ENCODE measurements around the gene VMAC.
"Not testable (repeated sequence)": the region's sequence is repeated elsewhere in the genome, so short reads cannot be mapped to it uniquely, and the experiment has no call there.

Gene VMAC

DNA sequence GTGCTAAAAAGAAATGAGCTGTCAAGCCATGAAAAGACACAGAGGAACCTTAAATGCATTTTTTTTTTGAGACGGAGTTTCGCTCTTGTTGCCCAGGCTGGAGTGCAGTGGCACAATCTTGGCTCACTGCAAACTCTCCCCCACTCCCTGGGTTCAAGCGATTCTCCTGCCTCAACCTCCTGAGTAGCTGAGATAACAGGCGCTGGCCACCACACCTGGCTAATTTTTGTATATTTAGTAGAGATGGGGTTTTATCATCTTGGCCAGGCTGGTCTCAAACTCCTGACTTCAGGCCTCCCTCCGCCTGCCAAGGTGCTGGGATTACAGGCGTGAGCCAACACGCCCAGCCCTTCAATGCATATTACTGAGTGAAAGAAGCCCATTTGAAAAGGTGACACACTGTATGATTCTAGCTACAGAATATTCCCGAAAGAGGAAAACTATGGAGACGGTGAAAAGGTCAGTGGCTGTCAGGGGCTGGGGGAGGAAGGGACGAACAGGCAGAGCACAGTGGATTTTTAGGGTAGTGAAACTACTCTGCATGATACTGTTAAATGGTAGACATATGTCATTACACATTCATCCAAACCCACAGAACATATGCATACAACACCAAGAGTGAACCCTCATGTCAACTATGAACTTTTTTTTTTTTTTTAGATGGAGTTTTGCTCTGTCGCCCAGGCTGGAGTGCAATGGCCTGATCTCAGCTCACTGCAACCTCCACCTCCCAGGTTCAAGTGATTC lies 20.4 kb upstream of the VMAC start:
- not testable (repeated sequence) for DNase-seq

- no peak for DNase-seq
These were observed 15.2 kb upstream of the VMAC start for GRCh38 chr19:5889288-5889971.

GRCh38 chr19:5890099-5890498 lies 14.6 kb upstream of the VMAC start:
- DNase-seq, result no peak

- no peak for DNase-seq
These were observed 13.1 kb upstream of the VMAC start for GRCh38 chr19:5891572-5891937.

DNA sequence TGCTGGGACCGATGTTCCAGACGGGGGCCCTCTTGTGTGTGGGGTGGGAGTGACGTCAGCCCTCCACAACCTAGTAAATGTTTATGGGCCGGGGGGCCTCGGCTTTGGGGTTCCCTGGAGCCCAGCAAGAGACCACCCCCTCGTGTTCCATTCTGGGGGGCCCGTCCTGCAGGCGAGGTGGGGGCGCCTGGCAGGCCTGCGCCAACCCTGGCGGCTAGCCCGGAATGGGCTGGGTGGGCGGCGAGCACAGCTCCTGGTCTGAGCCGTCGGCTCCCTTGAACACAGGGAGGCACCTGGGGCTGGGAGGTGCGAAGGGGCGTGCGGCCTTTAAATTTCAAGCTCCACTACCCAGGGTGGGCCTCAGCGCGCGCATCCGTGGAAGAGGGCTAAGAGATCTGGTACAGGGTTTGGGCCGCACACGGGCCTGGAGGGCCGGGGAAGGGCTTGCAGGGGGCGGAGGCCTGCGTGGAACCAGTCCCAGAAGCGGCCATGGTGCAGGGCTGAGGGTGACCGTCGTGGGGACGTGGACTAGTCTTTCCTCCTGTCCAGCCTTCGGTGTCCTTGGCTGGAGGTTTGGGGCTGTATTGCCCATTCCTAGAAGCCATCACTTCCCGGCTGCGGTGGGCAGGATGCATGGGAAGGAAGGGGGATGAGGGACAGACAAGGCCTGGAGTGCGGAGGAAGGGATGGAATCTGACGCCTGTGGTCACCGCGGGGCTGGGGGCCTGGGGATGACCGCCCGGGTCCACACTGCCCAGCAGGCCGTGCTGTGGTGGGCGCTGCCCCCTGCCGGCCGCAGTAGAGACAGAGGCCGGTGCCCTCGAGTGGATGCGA lies 12.5 kb upstream of the VMAC start:
- DNase-seq, result no peak

DNA sequence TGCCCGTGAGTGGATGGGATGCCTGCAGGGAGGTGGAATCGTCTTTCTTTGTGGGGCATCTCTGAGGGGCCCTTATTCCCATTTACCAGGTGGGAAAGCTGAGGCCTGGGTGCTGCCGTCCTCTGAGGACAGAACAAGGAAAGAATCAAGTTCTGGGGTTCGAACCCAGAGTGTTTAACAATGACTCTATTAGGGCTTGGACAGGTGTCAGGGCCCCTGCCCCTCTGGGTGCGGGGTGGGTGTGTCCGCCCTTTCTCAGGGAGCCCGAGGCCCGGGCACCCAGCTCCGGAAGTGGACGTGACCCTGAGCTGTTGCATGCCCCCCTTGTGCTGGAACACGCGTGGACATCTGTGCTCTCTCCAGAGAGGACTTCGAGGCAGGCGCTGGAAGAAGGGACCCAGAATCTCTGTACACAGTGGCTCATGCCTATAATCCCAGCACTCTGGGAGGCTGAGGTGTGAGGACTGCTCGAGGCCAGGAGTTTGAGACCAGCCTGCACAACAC lies 11.8 kb upstream of the VMAC start:
- DNase-seq, result no peak

DNA sequence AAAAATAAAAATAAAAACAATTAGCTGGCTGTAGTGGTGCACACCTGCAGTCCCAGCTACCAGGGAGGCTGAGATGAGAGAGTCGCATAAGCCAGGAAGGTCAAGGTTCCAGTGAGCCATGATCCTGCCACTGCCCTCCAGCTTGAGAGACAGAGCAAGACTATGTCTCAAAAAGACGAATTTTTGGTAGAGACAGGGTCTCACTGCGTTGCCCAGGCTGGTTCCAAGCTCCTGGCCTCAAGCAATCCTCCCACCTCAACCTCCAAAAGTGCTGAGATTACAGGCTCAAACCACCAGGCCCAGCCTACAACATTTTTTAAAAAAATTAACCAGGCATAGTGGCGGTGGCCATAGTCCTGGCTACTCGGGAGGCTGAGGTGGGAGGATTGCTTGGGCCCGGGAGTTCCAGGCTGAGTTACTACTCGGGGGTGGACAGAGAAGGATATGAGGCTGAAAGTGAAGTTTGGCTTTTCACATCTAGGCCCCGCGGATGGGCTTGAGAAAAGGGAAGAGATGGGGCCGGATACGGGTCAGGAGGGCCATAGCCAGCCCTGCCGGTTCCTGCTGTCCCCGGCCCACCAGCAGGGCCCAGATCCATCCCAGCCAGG lies 11.3 kb upstream of the VMAC start:
- DNase-seq, result no peak

GRCh38 chr19:5893907-5894703 lies 10.6 kb upstream of the VMAC start:
- no peak for DNase-seq

GRCh38 chr19:5894704-5895349 lies 9.8 kb upstream of the VMAC start:
- DNase-seq, result no peak

DNA sequence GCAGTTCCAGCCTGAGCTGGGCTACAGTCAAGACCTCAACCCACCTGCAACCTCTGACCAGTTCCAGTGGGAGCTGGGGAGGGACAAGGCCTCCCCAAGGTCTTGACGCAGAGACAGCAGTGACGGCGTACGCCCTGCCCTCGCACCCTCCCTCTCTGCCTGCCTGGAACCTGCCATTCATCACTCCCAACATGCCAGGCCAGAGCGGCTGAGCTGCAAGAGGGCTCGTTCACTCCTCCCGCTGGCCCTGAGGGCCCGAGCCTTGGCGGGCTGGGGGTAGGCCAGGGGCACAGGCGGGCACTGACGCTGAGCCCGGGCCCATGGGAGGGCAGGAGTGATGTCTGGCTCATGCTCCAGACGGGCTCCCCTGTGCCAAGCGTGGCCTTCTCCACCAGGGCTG lies 9.3 kb upstream of the VMAC start:
- no peak for DNase-seq

DNA sequence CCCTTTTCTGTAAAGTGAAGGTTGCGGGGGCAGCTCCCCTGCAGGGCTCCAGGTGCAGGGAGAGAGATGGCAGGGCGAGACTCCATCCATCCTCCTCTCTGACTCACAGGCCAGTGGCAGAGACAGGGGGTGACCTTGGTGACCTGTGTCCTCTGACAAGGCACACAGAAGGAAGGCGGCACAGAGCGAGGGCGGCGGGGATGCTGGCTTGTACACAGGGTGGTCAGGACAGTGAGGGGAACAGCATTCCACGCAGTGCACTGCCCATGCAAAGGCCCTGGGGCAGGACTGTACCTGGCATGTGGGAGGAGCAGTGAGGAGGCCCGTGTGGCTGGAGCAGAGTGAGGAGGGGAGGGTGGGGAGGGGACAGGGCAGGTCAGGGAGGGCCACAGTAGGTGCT lies 8.8 kb upstream of the VMAC start:
- no peak for DNase-seq

DNA sequence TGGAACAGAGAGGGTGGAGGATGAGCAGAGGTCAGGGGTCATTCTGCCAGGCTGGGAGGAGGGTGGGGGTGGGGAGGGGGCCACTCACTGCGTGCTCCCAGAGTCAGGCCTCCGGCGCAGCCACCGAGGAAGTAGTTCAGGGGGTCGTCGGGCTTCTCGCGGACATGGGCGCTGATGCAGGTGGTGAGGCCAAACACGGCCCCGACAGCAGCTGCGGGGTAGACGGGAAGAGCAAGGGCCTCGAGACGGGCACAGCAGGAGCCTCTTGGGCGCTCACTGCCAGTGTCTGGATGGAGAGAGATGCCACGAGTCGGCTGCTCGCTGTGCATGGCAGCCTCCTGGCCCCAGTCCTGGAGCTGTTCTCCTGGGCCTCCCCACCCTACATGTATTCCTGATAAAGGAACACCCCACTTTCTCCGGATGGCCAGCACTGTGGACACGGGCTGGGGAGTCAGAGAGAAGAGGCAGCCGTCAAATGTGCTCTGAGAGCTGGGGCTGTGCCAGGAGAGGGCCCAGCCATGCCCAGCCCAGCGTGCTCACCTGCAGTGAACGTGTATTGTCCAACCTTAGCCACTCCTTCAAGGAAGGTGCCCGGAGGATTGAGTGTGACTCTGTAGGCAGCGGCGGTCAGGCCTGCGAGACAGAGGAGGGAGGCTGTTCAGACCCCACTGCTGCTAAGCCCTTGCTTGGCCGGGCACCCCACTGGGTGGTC lies 8.2 kb upstream of the VMAC start:
- DNase-seq, result no peak

DNA sequence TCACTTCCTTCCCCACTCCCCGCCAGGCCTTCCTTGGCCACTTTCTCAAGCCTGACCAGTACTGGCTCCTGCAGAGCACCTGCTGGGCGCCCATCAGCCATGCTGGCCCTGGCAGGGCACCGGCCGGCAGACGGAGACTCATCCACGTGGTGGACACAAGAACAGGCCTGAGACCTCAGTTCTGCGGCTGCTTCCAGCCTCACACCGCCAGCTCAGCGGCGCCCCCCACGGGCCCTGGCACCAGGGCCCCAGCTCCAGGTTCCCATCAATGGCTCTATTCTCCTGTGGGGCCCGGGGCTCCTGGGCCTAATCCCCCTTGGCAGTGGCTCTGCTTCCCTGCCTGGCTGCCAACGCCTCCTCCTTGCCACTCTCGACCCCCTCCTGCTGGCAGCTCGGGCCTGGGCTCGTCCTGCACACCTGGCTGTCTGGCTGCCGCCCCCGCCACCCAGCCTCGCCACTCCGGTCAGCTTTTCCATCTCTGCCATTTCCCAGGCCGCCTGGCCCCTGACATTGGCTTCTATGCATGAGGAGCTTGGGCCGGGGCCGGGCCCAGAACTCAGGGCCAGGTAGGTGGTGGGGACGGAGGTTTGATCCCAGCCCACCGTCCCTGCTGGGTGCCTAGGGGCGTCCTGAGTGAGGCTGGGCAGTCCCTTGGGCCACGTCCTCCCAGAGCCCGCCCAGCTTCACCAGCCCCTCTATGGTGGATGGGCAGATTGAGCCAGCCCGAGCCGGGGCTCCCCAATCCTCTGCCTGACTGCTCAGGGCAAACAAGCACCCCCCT lies 7.3 kb upstream of the VMAC start:
- no peak for DNase-seq

DNA sequence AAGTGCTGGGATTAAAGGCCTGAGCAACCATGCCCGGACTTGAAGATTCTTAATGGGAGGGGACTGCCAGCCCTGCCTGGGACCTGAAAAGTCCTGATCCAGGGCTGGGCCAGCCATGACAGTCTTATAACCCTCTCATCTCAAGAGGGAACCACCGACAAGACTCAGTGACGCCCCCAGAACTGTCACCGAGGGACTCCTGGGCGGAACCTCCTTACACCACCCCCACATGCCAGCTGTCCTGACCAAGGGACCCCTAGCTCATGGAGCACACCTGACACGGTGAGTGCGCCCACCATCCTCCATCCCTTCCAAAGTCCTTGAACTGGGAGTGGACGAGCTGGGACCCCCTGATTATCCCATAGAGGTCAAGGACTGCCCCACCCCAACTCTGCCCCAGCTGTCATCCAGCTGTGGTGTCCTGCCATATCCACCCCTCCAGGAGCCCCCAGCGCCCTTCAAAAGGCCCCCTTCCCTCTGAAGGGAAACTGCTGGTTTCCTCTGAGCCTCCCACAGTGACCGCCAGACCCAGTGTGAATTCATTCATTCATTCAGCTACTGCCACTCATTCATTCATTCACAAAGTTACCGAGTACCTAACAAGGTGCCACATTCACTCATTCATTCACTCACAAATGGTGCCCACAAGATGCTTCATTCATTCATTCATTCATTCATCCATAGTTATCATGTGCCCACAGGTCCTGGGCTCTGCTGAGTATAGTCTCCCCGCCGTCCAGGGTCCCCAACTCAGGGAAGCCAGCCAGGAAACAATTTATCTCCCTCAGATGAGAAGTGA lies 4.7 kb upstream of the VMAC start:
- DNase-seq, result no peak

GRCh38 chr19:5900976-5901375 lies 3.7 kb upstream of the VMAC start:
- DNase-seq, result no peak

- DNase-seq, result no peak
These were observed 1.5 kb upstream of the VMAC start for GRCh38 chr19:5903056-5903623.

- DNase-seq, result peak; percentile 96
These were observed 884 bp upstream of the VMAC start, which contains the start of gene NDUFA11 for GRCh38 chr19:5903624-5904351. Gene NDUFA11 (minus strand): TSS chr19:5903790. CDS start chr19:5903708, 82 bp downstream.

- no peak for DNase-seq
These were observed 574 bp downstream of the VMAC start for GRCh38 chr19:5905114-5905778.

Measured in GDM1 (cell line).